Measurements from ENCODE around the gene CEP112.

CEP112 gene

DNA sequence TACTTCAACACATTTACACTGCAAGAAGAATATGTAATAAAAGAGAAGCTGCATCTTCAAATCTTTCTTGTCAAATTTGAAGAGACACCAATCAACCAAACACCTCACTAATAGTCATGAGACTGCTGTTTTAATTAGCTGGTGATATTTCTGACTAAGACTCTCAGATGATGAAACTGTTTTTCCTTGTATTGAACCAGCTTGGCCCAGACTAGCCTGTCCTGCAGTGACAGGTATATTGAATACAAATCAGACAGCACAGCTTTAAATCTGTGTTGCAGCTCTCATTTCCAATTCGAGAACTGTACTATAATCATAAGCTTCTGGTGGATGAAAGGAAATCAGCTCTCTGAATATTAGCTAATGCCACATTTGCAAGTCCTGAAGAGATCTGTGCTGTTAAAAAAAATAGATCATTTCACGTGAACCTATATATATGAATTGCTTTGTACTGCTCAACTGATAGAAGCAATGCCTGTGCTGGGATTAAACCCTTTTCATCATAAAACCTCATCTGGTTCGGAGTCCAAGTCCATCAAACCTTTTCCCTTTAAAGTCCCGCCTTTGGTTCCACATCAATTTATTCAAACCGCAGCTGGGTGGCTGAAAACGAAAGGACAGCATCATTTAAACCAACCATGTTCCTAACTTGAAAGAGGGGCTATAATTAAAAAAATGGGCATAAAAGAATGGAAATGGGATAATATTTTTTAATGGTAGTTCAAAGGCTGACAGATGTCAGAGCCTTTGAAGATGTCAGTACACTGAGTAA is 306.2 kb downstream of the CEP112 start:
- no peak for TF ChIP-seq POU2F2 (IDR thresholded peaks at IDR 0.05; ENCODE audit: low read depth, low read length)
- TF ChIP-seq POLR2AphosphoS5 (IDR thresholded peaks at IDR 0.05; ENCODE audit: low read depth, low read length), result no peak
- no peak for TF ChIP-seq POLR2A (IDR thresholded peaks at IDR 0.05; ENCODE audit: low read depth, low read length)
- no peak for TF ChIP-seq TAF1 (IDR thresholded peaks at IDR 0.05; ENCODE audit: low read depth, low read length)
- TF ChIP-seq SPI1 (IDR thresholded peaks at IDR 0.05; ENCODE audit: low read depth, low read length), result no peak
- TF ChIP-seq PAX5 (IDR thresholded peaks at IDR 0.05; ENCODE audit: insufficient read depth, low read length, severe bottlenecking), result no peak
- DNase-seq (ENCODE audit: insufficient read length, low spot score) (no peak), FAIRE-seq (no peak)

DNA sequence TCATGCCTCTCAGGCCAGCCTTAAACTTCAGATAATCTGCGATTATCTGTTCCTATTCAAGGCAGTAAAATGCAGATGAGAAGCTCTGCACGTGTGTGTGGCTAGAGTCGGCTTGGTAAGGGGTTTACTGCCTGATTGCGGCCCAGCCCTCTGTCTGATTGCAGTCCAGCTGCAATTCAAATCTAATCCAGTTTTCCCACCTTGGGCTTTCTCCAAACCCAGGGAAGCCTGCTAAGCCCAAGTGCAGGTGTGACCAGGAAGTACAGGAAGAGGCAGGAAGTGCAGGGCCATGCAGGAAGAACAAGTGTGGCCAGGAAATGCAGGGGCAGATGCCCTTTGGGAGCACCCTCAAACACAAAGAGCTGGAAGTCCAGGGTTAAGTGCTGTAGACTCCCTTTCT is 314.9 kb downstream of the CEP112 start:
- FAIRE-seq (no peak), DNase-seq (ENCODE audit: insufficient read length, low spot score) (no peak)
- no peak for TF ChIP-seq POU2F2 (IDR thresholded peaks at IDR 0.05; ENCODE audit: low read depth, low read length)
- no peak for TF ChIP-seq PAX5 (IDR thresholded peaks at IDR 0.05; ENCODE audit: insufficient read depth, low read length, severe bottlenecking)
- no peak for TF ChIP-seq SPI1 (IDR thresholded peaks at IDR 0.05; ENCODE audit: low read depth, low read length)
- no peak for TF ChIP-seq POLR2AphosphoS5 (IDR thresholded peaks at IDR 0.05; ENCODE audit: low read depth, low read length)
- TF ChIP-seq POLR2A (IDR thresholded peaks at IDR 0.05; ENCODE audit: low read depth, low read length), result no peak
- TF ChIP-seq TAF1 (IDR thresholded peaks at IDR 0.05; ENCODE audit: low read depth, low read length), result no peak

DNA sequence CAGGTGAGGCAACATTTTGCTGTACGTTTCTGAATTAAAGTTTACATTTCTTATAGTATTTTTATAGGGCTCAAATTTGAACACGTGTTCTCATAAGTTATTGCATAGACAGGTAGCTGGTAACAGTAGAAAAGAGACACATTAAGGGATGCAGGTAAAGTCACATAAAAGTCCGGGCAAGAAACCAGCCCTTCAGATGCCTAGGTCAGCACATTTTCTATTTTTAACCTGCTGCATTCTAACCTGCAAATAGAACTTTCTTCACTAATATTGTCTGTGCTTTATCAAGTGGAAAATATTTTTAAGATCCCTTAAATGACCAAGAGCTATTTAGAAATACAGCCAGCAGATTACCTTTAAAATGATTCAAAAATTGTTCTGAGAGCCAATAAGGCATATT is 323.1 kb downstream of the CEP112 start:
- no peak for TF ChIP-seq TAF1 (IDR thresholded peaks at IDR 0.05; ENCODE audit: low read depth, low read length)
- DNase-seq (ENCODE audit: insufficient read length, low spot score) (no peak), FAIRE-seq (no peak)

DNA sequence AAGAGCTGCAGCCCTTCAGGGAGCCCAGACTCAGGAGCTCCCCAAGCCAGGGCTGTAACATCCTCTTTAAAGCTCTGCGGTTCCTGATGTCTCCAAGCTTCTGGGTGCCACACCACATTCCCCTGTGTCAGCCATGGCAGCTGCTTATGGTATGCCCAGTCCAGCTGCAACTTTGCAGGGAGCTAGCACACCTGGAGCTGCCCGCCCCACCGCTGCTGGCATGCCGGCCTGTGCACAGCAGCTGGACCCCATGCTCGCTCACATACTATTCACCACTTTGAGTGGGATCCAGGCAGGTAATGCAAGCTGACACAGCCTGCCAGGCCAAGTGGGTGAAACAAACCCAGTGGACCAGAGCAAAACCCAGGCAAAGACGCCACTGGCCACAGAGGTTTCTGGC is 324.9 kb downstream of the CEP112 start:
- DNase-seq (ENCODE audit: insufficient read length, low spot score), result no peak
- FAIRE-seq, result no peak
- no peak for TF ChIP-seq POU2F2 (IDR thresholded peaks at IDR 0.05; ENCODE audit: low read depth, low read length)
- no peak for TF ChIP-seq TAF1 (IDR thresholded peaks at IDR 0.05; ENCODE audit: low read depth, low read length)
- no peak for TF ChIP-seq PAX5 (IDR thresholded peaks at IDR 0.05; ENCODE audit: insufficient read depth, low read length, severe bottlenecking)
- no peak for TF ChIP-seq POLR2A (IDR thresholded peaks at IDR 0.05; ENCODE audit: low read depth, low read length)
- TF ChIP-seq POLR2AphosphoS5 (IDR thresholded peaks at IDR 0.05; ENCODE audit: low read depth, low read length), result no peak
- no peak for TF ChIP-seq SPI1 (IDR thresholded peaks at IDR 0.05; ENCODE audit: low read depth, low read length)

DNA sequence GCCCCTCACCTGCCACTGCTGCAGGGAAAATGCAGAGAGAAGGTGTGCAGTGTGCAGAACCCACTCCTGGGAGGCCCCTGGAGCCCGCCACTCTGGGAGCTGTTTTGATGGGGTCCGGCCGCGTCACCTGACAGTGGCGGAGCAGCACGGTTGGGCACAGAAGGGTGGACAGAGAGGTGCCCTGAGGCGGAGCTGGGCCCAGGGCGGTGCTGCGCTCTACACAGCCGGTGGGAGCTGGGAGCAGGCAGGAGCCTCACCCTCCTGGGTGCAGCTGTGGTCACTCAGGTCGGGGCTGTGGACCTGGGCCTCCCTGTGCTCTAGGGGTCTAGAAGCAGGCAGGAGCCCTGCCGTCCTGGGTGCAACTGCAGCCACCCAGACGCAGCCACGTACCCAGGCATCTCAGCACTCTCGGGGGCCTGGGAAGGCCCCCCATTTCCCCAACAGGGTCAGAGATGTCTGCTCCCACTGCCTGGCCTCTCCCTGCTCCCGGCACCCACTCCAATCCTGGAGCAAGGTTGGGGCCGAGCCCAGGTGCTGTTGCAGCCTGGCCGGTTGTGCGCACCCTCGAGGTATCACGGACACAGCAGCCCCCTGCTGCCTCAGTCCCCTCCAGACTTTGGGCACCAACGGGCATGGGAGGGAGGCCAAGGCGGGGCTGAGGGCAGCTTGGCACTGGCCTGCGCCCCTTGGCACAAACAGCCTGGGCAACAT is 326.1 kb downstream of the CEP112 start:
- no peak for FAIRE-seq

DNA sequence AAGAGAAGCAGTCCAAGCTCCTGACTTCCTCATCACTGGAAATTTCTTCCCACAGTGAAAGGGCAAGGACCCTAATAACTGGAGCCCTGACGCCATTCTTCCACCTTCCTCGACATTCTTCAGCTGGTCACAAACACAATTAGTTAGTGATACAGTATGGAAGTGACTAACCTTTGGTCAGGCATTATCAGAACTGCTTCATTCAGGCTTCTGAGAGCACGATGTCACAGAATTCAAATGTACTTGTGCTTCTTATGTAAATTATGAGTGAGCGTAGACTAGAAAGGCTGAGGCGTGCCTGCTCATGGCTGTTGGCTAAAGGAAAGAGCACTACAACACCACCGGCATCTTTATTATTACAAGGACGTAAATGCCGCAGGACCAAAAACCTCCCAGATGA is 327.5 kb downstream of the CEP112 start:
- TF ChIP-seq POU2F2 (IDR thresholded peaks at IDR 0.05; ENCODE audit: low read depth, low read length) (no peak), POLR2A (IDR thresholded peaks at IDR 0.05; ENCODE audit: low read depth, low read length) (no peak), SPI1 (IDR thresholded peaks at IDR 0.05; ENCODE audit: low read depth, low read length) (no peak), POLR2AphosphoS5 (IDR thresholded peaks at IDR 0.05; ENCODE audit: low read depth, low read length) (no peak), PAX5 (IDR thresholded peaks at IDR 0.05; ENCODE audit: insufficient read depth, low read length, severe bottlenecking) (no peak), TAF1 (IDR thresholded peaks at IDR 0.05; ENCODE audit: low read depth, low read length) (no peak)
- DNase-seq (ENCODE audit: insufficient read length, low spot score) (no peak), FAIRE-seq (no peak)

More for the DNA sequence above, 326.1 kb downstream of the CEP112 start:
- no peak for DNase-seq (ENCODE audit: insufficient read length, low spot score)
- no peak for TF ChIP-seq POLR2AphosphoS5 (IDR thresholded peaks at IDR 0.05; ENCODE audit: low read depth, low read length)
- TF ChIP-seq TAF1 (IDR thresholded peaks at IDR 0.05; ENCODE audit: low read depth, low read length), result no peak
- no peak for TF ChIP-seq POLR2A (IDR thresholded peaks at IDR 0.05; ENCODE audit: low read depth, low read length)
- TF ChIP-seq POU2F2 (IDR thresholded peaks at IDR 0.05; ENCODE audit: low read depth, low read length), result no peak
- no peak for TF ChIP-seq SPI1 (IDR thresholded peaks at IDR 0.05; ENCODE audit: low read depth, low read length)
- TF ChIP-seq PAX5 (IDR thresholded peaks at IDR 0.05; ENCODE audit: insufficient read depth, low read length, severe bottlenecking), result no peak

DNA sequence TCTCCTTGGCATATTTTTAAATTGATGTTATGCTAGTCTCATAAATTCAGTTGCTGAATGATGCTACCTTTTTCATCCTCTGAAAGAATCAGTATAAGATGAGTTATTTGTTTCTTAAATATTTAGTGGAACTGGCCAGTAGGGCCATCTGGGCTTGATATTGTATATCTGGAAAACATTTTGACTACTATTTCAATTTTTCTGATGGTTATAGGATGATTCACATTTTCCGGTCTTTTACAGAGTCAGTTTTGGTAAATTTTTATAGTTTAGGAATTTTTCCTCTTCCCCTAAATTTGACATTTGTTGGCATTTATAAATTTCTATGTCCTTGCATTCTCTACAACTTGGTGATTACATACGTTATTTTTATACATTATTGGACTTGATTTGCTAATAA is 334.2 kb downstream of the CEP112 start:
- TF ChIP-seq POU2F2 (IDR thresholded peaks at IDR 0.05; ENCODE audit: low read depth, low read length), result no peak
- no peak for TF ChIP-seq POLR2A (IDR thresholded peaks at IDR 0.05; ENCODE audit: low read depth, low read length)
- TF ChIP-seq TAF1 (IDR thresholded peaks at IDR 0.05; ENCODE audit: low read depth, low read length), result no peak
- TF ChIP-seq PAX5 (IDR thresholded peaks at IDR 0.05; ENCODE audit: insufficient read depth, low read length, severe bottlenecking), result no peak
- TF ChIP-seq SPI1 (IDR thresholded peaks at IDR 0.05; ENCODE audit: low read depth, low read length), result no peak
- no peak for TF ChIP-seq POLR2AphosphoS5 (IDR thresholded peaks at IDR 0.05; ENCODE audit: low read depth, low read length)
- DNase-seq (ENCODE audit: insufficient read length, low spot score) (no peak), FAIRE-seq (no peak)

DNA sequence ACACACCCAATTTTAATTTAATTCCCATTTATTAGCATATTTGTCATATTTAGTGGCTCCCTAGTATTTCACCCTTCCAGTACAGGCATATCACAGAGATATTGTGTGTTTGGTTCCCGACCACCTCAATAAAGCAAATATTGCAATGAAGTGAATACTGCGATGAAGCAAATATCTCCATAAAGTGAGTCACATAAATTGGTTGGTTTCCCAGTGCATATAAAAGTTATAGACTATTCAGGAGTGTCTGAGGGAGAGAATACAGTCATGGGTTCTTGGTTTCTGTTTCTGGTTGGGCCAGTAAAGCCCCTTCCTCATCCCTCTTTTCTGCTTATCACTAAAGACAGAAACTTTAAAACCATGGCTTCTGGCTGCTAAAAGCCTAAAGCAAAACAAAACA is 335.1 kb downstream of the CEP112 start:
- DNase-seq (ENCODE audit: insufficient read length, low spot score), result no peak
- no peak for FAIRE-seq
- TF ChIP-seq POU2F2 (IDR thresholded peaks at IDR 0.05; ENCODE audit: low read depth, low read length) (no peak), POLR2AphosphoS5 (IDR thresholded peaks at IDR 0.05; ENCODE audit: low read depth, low read length) (no peak), SPI1 (IDR thresholded peaks at IDR 0.05; ENCODE audit: low read depth, low read length) (no peak), POLR2A (IDR thresholded peaks at IDR 0.05; ENCODE audit: low read depth, low read length) (no peak), TAF1 (IDR thresholded peaks at IDR 0.05; ENCODE audit: low read depth, low read length) (no peak), PAX5 (IDR thresholded peaks at IDR 0.05; ENCODE audit: insufficient read depth, low read length, severe bottlenecking) (no peak)

DNA sequence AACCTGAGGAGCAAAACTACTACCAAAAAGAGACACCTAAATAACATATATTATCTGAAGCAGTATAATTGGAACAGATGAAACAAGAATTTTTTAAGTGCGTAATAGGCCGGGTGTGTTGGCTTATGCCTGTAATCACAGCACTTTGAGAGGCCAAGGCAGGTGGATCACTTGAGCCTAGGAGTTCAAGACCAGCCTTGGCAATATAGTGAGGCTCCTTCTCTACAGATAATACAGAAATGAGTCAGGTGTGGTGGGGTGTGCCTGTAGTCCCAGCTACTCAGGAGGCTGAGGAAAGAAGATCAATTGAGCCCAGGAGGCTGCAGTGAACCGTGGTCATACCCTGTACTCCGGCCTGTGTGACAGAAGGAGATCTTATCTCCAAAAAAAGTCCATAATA is 336.3 kb downstream of the CEP112 start:
- FAIRE-seq (no peak), DNase-seq (ENCODE audit: insufficient read length, low spot score) (no peak)
- TF ChIP-seq SPI1 (IDR thresholded peaks at IDR 0.05; ENCODE audit: low read depth, low read length) (no peak), POLR2A (IDR thresholded peaks at IDR 0.05; ENCODE audit: low read depth, low read length) (no peak), PAX5 (IDR thresholded peaks at IDR 0.05; ENCODE audit: insufficient read depth, low read length, severe bottlenecking) (no peak), POU2F2 (IDR thresholded peaks at IDR 0.05; ENCODE audit: low read depth, low read length) (no peak), POLR2AphosphoS5 (IDR thresholded peaks at IDR 0.05; ENCODE audit: low read depth, low read length) (no peak), TAF1 (IDR thresholded peaks at IDR 0.05; ENCODE audit: low read depth, low read length) (no peak)

Measured in GM12891 (cell line).